ENCODE data around the gene PDZD7.
"Not testable (repeated sequence)": the region's sequence is repeated elsewhere in the genome, so short reads cannot be mapped to it uniquely, and the experiment has no call there.

Gene PDZD7

DNA sequence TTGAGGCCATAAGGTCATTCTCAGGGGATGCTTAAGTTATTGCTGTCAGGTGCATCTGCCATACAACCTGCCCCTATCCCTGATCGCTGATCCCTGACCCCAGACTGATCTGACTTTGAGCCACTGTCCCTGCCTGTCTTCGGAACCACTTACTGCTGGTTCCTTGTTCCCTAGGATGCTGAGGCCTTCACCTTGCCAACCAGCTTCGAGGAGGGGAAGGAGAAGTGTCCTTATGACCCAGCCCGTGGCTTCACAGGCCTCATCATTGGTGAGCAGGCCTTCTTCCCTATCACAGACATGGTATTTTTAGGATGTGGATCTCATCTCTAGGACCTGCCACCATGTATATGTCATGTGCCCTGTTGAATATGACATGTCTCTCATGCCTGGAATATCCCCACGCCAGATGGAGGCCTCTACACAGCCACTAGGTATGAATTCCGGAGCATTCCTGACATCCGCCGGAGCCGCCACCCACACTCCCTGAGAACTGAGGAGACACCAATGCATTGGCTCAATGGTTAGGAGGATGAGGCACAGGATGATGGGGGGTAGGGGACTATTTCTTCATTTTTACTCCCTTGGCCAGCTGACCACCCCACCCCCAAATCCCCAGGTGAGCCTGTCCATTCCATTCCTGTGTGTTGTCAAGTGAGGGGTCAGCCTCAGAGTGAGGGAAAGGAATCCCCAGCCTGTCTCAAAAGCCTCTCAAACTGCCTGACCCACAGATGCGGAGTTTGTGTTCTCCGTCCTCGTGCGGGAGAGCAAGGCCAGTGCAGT is 52.6 kb downstream of the PDZD7 start:
- no peak for TF ChIP-seq ZFX (IDR thresholded peaks at IDR 0.05)
- TF ChIP-seq, protein P1, sequence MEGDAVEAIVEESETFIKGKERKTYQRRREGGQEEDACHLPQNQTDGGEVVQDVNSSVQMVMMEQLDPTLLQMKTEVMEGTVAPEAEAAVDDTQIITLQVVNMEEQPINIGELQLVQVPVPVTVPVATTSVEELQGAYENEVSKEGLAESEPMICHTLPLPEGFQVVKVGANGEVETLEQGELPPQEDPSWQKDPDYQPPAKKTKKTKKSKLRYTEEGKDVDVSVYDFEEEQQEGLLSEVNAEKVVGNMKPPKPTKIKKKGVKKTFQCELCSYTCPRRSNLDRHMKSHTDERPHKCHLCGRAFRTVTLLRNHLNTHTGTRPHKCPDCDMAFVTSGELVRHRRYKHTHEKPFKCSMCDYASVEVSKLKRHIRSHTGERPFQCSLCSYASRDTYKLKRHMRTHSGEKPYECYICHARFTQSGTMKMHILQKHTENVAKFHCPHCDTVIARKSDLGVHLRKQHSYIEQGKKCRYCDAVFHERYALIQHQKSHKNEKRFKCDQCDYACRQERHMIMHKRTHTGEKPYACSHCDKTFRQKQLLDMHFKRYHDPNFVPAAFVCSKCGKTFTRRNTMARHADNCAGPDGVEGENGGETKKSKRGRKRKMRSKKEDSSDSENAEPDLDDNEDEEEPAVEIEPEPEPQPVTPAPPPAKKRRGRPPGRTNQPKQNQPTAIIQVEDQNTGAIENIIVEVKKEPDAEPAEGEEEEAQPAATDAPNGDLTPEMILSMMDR (conservative IDR thresholded peaks at IDR 0.05): no peak
- no peak overlapping the region for H3K27ac ChIP-seq

DNA sequence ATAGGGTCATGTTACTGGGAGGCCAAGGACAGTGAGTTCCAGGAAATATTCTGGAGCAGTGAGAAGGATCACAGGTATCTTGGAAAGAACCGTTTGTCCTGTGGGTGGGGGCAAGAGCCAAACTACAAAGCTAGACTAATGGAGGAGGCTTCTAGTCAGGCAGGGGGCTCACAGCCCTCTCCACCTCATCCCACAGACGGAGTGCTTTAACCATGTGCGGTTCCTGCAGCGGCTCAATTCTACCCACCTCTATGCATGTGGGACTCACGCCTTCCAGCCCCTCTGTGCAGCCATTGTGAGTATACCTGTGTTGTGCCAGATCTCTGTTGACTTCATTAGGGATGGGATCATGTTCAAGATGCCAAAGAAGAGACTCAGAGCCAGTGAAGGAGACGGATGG is 53.5 kb downstream of the PDZD7 start:
- no peak overlapping the region; the same call in 1 of the 2 replicates for H3K27ac ChIP-seq
- TF ChIP-seq, protein P1 (conservative IDR thresholded peaks at IDR 0.05): no peak
- no peak for TF ChIP-seq ZFX (IDR thresholded peaks at IDR 0.05)

- no peak for TF ChIP-seq ZFX (IDR thresholded peaks at IDR 0.05)
- TF ChIP-seq, protein P1 (conservative IDR thresholded peaks at IDR 0.05): no peak
- H3K27ac ChIP-seq: no peak overlapping the region; the same call in 1 of the 2 replicates
These were observed 54.0 kb downstream of the PDZD7 start for GRCh38 chr10:100976906-100977305.

GRCh38 chr10:100975397-100975796 is 55.5 kb downstream of the PDZD7 start:
- not testable (repeated sequence) for H3K27ac ChIP-seq

GRCh38 chr10:100972904-100973535 is 57.9 kb downstream of the PDZD7 start:
- no peak for TF ChIP-seq ZFX (IDR thresholded peaks at IDR 0.05)
- TF ChIP-seq, protein P1 (conservative IDR thresholded peaks at IDR 0.05): no peak

GRCh38 chr10:100972115-100972903 is 58.6 kb downstream of the PDZD7 start:
- TF ChIP-seq, protein P1 (conservative IDR thresholded peaks at IDR 0.05): no peak
- TF ChIP-seq ZFX (IDR thresholded peaks at IDR 0.05): no peak
- no peak overlapping the region for H3K27ac ChIP-seq

More at GRCh38 chr10:100972904-100973535, 57.9 kb downstream of the PDZD7 start:
- no peak overlapping the region for H3K27ac ChIP-seq

DNA sequence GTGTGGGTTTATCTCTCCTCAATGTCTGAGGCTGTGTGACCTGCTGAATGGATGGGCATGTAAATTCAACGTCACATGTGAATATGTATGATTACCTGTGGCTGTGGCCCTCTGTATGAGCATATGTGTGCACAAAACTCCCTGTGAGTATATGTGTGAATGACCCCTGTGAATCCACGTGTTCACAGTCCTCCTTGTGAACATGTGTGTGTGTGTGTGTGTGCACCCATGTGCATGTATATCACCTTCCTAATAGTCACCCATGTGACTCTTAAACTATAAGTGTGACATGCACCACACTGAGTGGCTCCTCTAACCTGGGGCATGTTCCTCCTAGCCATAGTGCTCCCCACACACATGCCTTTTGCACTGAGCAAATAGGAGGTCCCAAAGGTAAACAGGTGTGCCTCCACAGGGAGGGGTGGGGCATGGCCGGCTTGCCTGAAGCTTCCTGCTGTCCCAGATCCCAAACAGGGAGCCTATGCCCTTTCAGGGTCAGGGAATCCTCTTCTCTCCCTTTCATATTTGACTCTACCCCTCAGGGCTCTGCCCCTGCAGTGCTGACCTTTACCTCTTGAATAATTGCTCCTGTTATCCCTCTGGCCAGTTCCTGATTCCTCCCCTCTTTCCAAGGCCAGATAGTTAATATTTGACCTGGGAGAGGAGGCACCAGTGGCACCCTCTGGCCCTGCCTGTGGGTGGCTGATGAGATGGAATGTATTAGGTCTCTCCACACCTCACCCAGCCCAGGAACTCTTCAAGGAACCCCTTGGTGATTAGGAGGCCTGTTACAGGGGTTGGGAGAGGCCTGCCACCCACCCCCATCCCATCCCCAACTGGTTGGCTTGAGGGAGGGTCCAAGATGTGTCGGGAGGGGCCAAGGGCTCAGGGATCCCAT is 59.8 kb downstream of the PDZD7 start:
- TF ChIP-seq ZFX (IDR thresholded peaks at IDR 0.05): no peak
- TF ChIP-seq, protein P1 (conservative IDR thresholded peaks at IDR 0.05): no peak
- H3K27ac ChIP-seq: no peak overlapping the region
